DMS 273 treated with DMSO at 0.1 percent for 48 hours (cell line): ENCODE results near the gene CCNT2.
"Not testable (repeated sequence)": the region's sequence is repeated elsewhere in the genome, so short reads cannot be mapped to it uniquely, and the experiment has no call there.

Experiments used
- DNase-seq: peaks from one replicate; lab custom pipeline; 2025; lab: John Stamatoyannopoulos, UW

The CCNT2 gene

GRCh38 chr2:134918526-134919340 lies at the start of gene CCNT2:
Gene CCNT2, plus strand, starts transcription at chr2:134918822. Its CDS starts 33 bp downstream, at chr2:134918855.
- peak; percentile 97 for DNase-seq

- no peak for DNase-seq
These were observed 48.5 kb upstream of the CCNT2 start for GRCh38 chr2:134869946-134870736.

- DNase-seq, result no peak
These were observed 45.5 kb upstream of the CCNT2 start for GRCh38 chr2:134873152-134873551.

- no peak for DNase-seq
These were observed 43.3 kb upstream of the CCNT2 start for GRCh38 chr2:134875309-134875708.

GRCh38 chr2:134882773-134883172 lies 35.8 kb upstream of the CCNT2 start:
- DNase-seq, result no peak

- no peak for DNase-seq
These were observed 34.9 kb upstream of the CCNT2 start for GRCh38 chr2:134883552-134884293.

- DNase-seq, result no peak
These were observed 34.2 kb upstream of the CCNT2 start for GRCh38 chr2:134884435-134884834.

- DNase-seq, result no peak
These were observed 26.2 kb upstream of the CCNT2 start for GRCh38 chr2:134892282-134893035.

GRCh38 chr2:134897932-134898331 lies 20.7 kb upstream of the CCNT2 start:
- DNase-seq, result no peak

GRCh38 chr2:134899204-134899603 lies 19.4 kb upstream of the CCNT2 start:
- DNase-seq, result no peak

GRCh38 chr2:134900151-134900550 lies 18.5 kb upstream of the CCNT2 start:
- DNase-seq, result no peak

- DNase-seq, result not testable (repeated sequence)
These were observed 14.9 kb upstream of the CCNT2 start for GRCh38 chr2:134903701-134904100.

- DNase-seq, result no peak
These were observed 13.5 kb upstream of the CCNT2 start for GRCh38 chr2:134905168-134905567.

GRCh38 chr2:134906726-134907125 lies 11.9 kb upstream of the CCNT2 start:
- DNase-seq, result no peak

GRCh38 chr2:134907441-134908116 lies 11.0 kb upstream of the CCNT2 start:
- DNase-seq, result not testable (repeated sequence)

GRCh38 chr2:134910763-134911399 lies 7.7 kb upstream of the CCNT2 start:
- no peak for DNase-seq

GRCh38 chr2:134911400-134911785 lies 7.2 kb upstream of the CCNT2 start:
- DNase-seq, result no peak

- DNase-seq, result no peak
These were observed 6.3 kb upstream of the CCNT2 start for GRCh38 chr2:134912361-134912760.

GRCh38 chr2:134917360-134917865 lies 1.2 kb upstream of the CCNT2 start:
- DNase-seq, result no peak

GRCh38 chr2:134917888-134918525 lies 615 bp upstream of the CCNT2 start:
- no peak for DNase-seq
